ENCODE data around the gene FAT1.

FAT1 gene

GRCh38 chr4:186647821-186648220 lies 75.8 kb downstream of the FAT1 start:
- no peak for DNase-seq

DNA sequence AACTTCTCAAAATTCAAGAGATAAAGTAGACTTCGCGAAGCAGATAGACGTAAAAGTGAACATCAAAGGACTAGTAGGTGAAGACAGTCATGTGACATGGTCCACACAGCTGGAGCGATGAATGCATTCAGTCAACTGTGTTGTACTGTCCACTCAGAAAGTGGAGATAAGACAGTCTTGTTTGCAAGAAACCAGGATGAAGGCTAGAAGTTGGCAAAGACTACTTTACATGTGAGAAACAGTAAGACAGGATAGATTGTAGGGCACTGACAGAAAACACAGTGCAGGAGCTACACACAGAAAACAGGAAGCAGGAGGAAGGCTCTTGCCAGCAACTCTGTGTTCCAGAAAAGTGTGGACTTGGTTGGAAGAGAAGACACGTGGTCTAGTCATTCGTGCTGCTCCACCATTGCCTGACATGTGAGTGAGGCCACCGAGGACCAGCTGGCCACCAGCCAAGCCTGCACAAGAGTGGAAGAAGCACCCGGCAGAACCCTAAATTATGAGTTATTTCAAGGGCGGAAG lies 78.9 kb downstream of the FAT1 start:
- DNase-seq, result no peak

DNA sequence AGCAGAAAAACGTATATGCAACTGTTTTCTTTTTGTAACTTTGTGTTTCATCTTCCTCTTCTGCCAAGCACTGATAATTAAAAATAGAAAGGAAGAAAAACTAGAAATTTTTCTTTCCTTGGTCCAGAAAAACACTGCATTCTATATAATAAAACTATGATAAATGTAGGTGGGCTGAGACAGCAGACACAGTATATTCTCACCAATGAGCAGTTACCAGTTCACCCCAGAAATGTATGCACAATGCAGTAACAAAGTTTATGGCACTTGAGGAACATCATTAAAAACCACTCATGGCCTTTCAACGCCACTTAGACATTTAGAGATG lies 79.4 kb downstream of the FAT1 start:
- no peak for DNase-seq

DNA sequence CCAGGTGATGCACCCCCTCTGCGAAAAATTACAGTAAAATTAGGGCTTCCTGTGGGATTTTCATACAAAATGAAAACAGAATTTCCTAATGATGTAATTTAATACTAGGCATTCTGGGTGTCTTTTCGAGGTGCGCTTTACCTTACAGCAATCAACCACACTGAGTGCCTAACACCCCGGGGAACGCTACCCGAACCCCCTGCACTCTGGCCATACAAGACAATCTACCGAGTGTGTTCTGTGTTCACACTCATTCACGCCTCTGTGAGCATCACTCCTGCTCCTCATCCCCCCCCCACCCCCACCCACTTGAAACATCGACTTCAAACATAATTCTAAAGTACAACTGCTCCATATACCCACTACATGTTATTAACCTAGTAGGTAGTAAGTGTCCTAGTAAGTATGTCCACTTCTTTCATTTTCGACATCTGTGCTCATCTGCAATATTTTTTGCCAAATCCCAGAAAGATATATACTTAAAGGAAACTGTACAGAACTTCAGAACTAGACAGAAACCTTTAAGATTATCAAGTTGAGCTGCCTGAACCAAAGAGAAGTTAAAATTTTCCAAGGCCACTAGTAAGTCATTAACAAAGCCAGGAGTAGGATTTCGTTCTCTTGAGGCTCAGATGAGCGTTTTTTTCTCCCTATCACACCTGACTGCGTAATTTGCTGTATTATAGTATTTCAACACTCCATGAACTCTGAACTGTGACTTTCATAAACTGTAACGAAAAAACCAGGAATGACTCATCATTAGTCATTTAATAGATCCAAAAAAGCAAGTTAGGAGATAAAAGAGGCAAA lies 80.0 kb downstream of the FAT1 start:
- DNase-seq, result no peak

- DNase-seq, result no peak
Measured at GRCh38 chr4:186642998-186643397, 80.7 kb downstream of the FAT1 start.

- no peak for DNase-seq
Measured at GRCh38 chr4:186642530-186642929, 81.1 kb downstream of the FAT1 start.

GRCh38 chr4:186634591-186635128 lies 89.0 kb downstream of the FAT1 start:
- DNase-seq, result no peak

DNA sequence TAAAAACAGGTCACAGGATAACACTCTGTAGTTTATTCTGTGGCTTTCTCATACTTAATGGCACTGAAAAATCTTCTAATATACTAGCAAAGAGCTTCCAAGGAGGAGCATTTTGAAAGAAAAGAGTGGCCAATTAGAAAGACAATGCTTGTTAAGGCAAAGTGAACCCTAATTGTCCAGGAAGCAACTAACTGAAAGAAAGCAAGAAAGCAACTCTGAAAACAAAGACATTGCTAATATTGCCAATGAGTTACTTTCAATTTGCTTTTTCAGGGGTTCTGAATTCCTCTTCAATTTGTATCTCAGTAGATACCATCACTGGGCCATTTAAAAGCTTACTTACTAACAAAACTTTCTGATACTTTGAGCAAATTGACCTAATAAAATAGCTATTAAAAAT lies 89.8 kb downstream of the FAT1 start:
- no peak for DNase-seq

GRCh38 chr4:186630128-186630527 lies 93.5 kb downstream of the FAT1 start:
- DNase-seq, result no peak

DNA sequence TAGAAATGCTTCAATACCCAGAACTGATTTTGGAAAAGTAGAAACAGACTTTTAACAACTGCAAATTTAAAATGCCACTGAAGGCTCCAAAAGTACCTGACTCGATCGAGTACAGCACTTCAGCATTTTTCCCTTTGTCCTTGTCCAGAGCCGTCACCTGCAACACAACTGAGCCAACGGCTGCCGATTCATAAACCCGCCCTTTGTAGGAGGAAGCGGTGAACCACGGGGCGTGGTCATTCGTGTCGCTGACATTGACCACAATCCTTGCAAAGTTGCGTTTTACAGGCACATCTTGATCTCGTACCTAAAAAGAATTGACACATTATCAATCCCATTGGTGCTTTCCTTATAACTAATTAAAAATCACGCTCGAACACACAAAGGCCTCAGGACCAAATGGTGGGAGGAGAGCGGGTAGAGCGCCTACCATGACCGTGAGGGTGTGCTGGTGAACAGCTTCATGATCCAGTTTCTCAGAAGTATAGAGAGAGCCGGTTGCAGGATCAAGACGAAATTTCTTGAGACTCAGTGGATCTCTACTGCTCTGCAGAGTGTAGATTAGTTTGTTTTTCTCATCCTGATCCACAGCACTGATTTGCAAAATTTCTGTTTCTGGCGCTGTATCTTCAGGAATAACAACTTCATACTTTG lies 95.5 kb downstream of the FAT1 start:
- no peak for DNase-seq

GRCh38 chr4:186627226-186627865 lies 96.3 kb downstream of the FAT1 start:
- DNase-seq, result no peak

DNA sequence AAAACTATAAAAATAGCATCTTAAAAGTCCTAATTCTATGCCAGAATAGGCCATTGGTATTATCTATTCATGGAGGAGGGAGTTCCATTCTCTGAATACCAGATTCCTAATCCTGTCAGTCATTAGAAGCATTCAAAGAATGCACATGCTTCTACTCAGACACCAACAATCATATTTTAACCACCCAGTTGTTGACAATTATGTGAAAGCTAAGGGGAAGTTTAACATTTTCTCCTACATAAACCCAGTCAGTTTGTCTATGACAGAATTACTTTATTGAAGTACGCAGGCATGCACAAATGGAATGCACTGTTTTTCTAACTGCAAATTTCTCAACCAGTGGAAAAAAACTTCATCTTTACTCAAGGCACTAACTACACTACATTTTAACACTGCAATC lies 98.7 kb downstream of the FAT1 start:
- DNase-seq, result no peak

DNA sequence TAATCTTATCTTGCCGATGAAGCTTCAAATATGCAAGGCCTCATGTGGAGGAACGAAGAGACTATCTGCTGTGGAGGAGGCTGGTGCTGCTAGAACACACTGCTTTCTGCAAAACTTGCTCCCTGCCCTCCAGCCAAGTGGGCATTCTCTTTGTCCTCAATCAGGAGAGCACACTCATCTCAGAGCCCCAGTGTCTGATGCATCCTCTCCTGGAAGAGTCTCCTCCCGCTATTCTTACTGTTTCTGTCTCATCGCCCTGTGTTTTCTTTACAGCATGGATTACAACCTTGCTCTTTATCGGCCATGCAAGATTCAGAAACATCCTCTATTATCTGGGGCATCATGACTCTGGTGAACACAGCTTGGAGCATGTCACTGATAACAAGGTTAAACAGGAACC lies 100.1 kb downstream of the FAT1 start:
- DNase-seq, result no peak

- DNase-seq, result no peak
Measured at GRCh38 chr4:186622788-186623464, 100.7 kb downstream of the FAT1 start.

GRCh38 chr4:186621959-186622553 lies 101.6 kb downstream of the FAT1 start:
- no peak for DNase-seq

DNA sequence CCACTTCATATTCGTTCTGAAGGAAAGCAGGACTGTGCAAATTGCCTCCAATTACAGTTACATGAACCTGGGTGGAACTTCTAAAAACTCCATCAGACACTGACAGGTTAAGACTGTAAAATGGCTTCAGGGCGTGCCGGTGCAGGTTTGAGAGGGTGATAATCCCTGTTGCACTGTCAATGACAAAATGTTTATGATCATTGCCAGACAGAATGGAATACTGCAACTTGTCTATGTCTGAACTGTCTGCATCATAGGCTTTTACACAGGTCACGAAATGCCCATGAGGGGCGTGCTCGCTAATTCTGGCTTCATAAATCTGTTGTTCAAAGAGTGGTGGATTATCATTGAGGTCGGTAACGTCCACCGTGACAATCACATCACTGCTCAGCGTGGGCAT lies 104.6 kb downstream of the FAT1 start:
- DNase-seq, result no peak

DNA sequence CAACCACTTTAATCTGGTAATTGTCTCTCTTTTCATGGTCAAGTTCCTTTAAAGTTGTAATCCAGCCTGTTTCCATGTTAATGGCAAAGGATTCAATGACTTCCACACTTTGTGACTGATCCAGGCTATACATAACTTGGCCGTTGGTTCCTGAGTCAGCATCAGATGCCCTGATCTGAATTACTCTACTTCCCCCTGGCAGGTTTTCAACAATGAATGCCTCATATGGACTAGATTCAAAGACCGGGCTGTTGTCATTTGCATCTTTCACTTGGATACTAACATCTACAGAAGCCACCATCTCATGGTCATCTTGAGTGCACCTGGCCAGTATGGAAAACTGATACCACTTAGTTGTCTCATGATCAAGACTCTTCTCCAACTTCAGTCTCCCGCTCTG lies 105.7 kb downstream of the FAT1 start:
- no peak for DNase-seq

GRCh38 chr4:186607490-186607889 lies 116.2 kb downstream of the FAT1 start:
- DNase-seq, result no peak

- no peak for DNase-seq
Measured at GRCh38 chr4:186606591-186606992, 117.1 kb downstream of the FAT1 start.

GRCh38 chr4:186605261-186605865 lies 118.3 kb downstream of the FAT1 start:
- DNase-seq, result no peak

- no peak for DNase-seq
Measured at GRCh38 chr4:186604124-186604807, 119.4 kb downstream of the FAT1 start.

DNA sequence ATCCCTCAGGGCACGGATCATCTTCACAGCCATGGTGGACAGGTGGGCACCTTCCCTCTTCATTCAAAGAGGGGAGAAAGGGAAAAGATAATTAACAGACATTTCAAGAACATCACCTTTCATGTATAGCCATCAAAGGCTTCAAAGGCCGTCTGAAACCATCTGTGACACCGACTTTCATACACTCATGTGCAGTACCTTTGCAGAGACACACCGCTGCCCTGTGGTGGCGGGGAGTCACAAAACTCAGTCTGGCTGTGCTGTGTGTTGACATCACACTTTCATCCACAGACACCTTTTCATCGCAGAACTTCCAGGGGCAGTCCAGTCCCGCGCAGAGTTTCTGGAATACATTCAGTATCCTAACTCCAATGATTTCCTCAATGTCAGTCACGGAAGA lies 120.7 kb downstream of the FAT1 start:
- no peak for DNase-seq

All from stimulated activated CD4-positive, alpha-beta T cell treated with anti-CD3 and anti-CD28 coated beads, Interleukin-1b, Interleukin-23, amount 100 ng/mL, for 48 hours (primary cell).